Brain microvascular endothelial cell (primary cell): ENCODE results near the gene THEMIS.

Experiments
- DNase-seq: peaks from one replicate; pipeline ENCODE4 v3.0.0-alpha.2; 2020
- H3K27ac ChIP-seq: fragments of 250-450 bp; sonication (Bioruptor Pico); 2 replicates; pipeline ENCODE4 v1.5.1; 2020; ENCODE audit warnings: mild to moderate bottlenecking, moderate library complexity
- H3K27me3 ChIP-seq: fragments of 250-450 bp; sonication (Bioruptor Pico); replicated peaks from 2 replicates; pipeline ENCODE4 v1.5.1; 2020; ENCODE audit warnings: mild to moderate bottlenecking
- H3K36me3 ChIP-seq: fragments of 250-450 bp; sonication (Bioruptor Pico); replicated peaks from 2 replicates; pipeline ENCODE4 v1.5.1; 2020; ENCODE audit warnings: mild to moderate bottlenecking
- H3K4me3 ChIP-seq: 2 replicates; pipeline ENCODE4 v1.5.1; 2011; ENCODE audit warnings: low read depth, mild to moderate bottlenecking, control low read depth, low read length, moderate library complexity
- in situ Hi-C: cut with HindIII; loops from 2 replicates; pipeline ENCODE4 v1.10.0; 2017; ENCODE audit warnings: low sequenced_read_pairs, low pct_ligation_motif_present
- TF ChIP-seq, protein P1 (sequence below): IDR thresholded peaks from 2 replicates; pipeline ENCODE4 v1.5.1; 2011; ENCODE audit warnings: low read depth, mild to moderate bottlenecking, moderate library complexity, low read length, control low read depth, inconsistent platforms; ENCODE audit errors: missing control alignments

Gene THEMIS

DNA sequence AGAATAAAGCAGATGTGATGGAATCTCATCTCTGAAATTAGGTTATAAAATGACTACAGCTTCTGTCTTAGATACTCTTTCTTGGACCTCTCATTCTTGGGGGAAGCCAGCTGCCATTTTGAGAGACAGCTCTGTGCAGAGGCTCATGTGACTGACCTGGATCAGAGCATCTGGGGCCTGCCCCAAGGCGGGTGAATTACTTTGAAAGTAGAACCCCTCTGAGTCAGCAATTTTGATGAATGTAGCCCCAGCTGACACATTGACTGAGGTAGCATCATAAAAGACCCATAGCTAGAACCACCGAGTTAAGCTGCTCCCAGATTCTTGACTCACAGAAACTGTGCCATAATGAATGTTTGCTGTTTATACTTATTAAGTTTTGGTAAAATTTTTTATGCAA, 124.5 kb downstream of the THEMIS start:
- in situ Hi-C loops, result no loop called here
- Histone ChIP-seq H3K4me3 (no peak overlapping the region), H3K36me3 (no peaks in the 10 kb centered on the region), H3K27ac (no peak overlapping the region), H3K27me3 (no peaks in the 10 kb centered on the region)
- no peak for DNase-seq
- TF ChIP-seq, protein P1, sequence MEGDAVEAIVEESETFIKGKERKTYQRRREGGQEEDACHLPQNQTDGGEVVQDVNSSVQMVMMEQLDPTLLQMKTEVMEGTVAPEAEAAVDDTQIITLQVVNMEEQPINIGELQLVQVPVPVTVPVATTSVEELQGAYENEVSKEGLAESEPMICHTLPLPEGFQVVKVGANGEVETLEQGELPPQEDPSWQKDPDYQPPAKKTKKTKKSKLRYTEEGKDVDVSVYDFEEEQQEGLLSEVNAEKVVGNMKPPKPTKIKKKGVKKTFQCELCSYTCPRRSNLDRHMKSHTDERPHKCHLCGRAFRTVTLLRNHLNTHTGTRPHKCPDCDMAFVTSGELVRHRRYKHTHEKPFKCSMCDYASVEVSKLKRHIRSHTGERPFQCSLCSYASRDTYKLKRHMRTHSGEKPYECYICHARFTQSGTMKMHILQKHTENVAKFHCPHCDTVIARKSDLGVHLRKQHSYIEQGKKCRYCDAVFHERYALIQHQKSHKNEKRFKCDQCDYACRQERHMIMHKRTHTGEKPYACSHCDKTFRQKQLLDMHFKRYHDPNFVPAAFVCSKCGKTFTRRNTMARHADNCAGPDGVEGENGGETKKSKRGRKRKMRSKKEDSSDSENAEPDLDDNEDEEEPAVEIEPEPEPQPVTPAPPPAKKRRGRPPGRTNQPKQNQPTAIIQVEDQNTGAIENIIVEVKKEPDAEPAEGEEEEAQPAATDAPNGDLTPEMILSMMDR, result no peak

DNA sequence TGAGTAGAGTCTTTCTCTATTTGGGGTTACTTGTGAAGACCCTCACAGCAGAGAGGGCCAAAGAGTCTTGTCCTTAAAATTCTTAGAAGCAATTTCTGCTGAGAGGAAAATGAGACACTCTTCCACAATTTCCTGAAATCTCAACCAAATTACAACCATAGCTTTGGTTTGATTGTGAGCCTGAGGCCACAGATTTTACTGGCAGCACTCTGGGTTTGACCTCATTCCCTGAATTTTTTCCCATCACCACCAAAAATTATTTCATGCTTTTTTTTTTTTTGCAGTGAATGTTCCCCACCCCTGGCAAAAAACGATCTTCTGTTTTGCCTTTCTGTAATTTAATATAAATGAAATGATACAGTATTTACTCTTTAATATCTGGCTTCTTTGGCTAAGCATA, 125.5 kb downstream of the THEMIS start:
- Histone ChIP-seq H3K27me3 (no peaks in the 10 kb centered on the region), H3K27ac (no peak overlapping the region), H3K36me3 (no peaks in the 10 kb centered on the region), H3K4me3 (no peak overlapping the region)
- in situ Hi-C loops, result no loop called here
- TF ChIP-seq, protein P1, result no peak
- DNase-seq, result no peak

DNA sequence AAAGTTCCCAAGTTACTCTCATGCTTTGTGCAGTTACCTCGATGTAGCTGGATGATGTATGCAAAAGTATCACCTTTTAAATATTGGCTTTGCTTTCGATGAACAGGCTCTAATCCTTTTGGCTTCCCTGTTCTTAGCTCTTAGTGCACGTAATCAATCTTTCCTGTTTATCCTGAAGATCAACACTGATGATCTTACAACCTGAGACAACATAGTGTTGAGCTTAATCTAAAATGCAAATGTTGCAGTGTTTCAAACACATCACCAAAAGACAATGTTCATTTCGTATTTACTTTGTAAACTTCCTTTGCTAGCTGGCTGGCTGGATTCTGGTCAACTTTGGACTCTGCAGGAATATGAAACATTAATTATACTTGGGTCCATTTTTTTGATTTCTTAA, 132.1 kb downstream of the THEMIS start:
- no peak overlapping the region for H3K4me3 ChIP-seq
- in situ Hi-C loops, result no loop called here
- no peak overlapping the region for H3K27ac ChIP-seq
- DNase-seq, result no peak
- no peaks in the 10 kb centered on the region for H3K36me3 ChIP-seq
- TF ChIP-seq, protein P1, result no peak
- H3K27me3 ChIP-seq, result no peaks in the 10 kb centered on the region

DNA sequence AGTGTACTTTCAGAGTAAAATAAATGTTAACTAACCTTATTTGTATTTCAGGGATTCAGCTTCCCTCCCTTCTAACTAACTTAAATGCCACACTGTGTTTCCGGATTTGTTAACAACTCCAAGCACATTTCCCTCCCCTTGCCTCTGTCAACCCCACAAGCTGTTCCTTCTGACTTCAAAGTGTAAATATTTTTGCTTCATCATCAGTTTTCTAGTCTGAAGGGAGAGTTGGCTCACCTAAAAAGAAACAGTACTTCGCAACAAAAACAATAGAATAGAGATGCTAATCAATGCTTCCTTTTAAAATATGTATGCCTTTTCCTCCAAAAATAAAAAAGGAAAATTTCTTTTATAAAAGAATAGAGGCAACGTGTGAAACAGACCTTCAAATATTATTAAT, 132.6 kb downstream of the THEMIS start:
- TF ChIP-seq, protein P1, result no peak
- H3K4me3 ChIP-seq, result no peak overlapping the region
- no peak for DNase-seq
- H3K36me3 ChIP-seq, result no peaks in the 10 kb centered on the region
- H3K27ac ChIP-seq, result no peak overlapping the region
- no peaks in the 10 kb centered on the region for H3K27me3 ChIP-seq
- in situ Hi-C loops, result no loop called here

DNA sequence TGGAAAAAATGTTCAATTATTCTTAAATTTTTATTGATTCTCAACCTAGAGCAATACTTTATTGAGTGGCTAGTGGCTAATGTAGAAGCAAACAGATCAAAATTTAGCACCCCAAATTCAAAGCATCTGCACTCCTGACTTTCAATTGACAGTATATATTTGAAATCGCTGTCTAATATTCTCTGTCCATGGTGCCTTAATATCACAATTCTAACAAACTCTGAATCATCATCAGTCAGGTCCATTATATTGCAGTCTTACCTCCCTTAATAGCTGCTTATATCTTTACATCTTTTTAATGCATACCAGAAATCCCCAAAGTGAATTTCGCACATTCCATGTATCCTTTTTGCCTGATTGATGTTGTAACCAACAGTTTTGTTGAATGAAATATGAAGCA, 134.9 kb downstream of the THEMIS start:
- DNase-seq, result no peak
- in situ Hi-C loops, result no loop called here
- Histone ChIP-seq H3K4me3 (no peak overlapping the region), H3K27me3 (no peaks in the 10 kb centered on the region), H3K36me3 (no peaks in the 10 kb centered on the region), H3K27ac (no peak overlapping the region)
- TF ChIP-seq, protein P1, result no peak

DNA sequence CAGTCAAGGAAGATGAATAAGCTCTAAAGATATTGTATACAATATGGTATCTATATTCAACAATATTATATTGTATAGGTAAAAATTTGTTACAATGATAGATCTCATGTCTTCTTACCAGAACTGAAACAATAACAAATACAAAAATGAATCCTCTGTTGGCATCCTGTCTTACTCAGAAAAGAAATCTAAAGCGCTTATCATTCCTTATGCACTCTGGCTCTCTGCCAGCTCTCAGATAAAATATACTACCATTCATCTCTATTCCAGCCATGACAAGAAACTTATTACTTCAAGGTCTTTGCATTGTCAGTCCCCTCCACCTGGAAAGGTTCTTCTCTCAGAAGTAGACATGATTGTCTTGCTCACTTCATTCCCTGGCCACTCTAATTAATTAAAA, 138.6 kb downstream of the THEMIS start:
- DNase-seq, result peak; percentile 22
- H3K4me3 ChIP-seq, result no peak overlapping the region
- H3K27me3 ChIP-seq, result no peaks in the 10 kb centered on the region
- H3K36me3 ChIP-seq, result no peaks in the 10 kb centered on the region
- TF ChIP-seq, protein P1, result no peak
- H3K27ac ChIP-seq, result no peak overlapping the region
- in situ Hi-C loops, result no loop called here
